K562 (cell line): Measurements from ENCODE around the gene PHYHD1. TPM values are rescaled to one million over a fixed set of nuclear protein-coding genes. Genes with fewer than 3 reads are reported as not detected.

Experiments used
- ATAC-seq: fragments of 200-7000 bp; cut with Tn5 transposase; 3 replicates; pipeline ENCODE4 v1.9.1; 2020; ENCODE audit warnings: moderate library complexity
- BruUV-seq: library from RNA; stranded (reverse); fragments of 400-500 nt; replicated peaks from 2 replicates; lab custom pipeline; 2021; lab: Mats Ljungman, UMichigan
- CTCF ChIA-PET: fragments of 300-600 bp; formaldehyde crosslinking; extraction: SDS; loops from one replicate; lab custom pipeline; 2021; ENCODE audit warnings: low intra/inter-chr PET ratio; lab: Yijun Ruan, JAX
- POLR2A ChIA-PET: fragments of 300-600, 350-650 bp; sonication (Branson Sonifier 250); formaldehyde crosslinking; extraction: SDS; loops from one replicate; lab custom pipeline; 2021; ENCODE audit warnings: antibody characterized with exemption, inconsistent platforms; lab: Yijun Ruan, JAX
- DNase-seq, 4 experiments: peaks; one replicate each; pipeline versions ENCODE4 v3.0.0 to v3.0.0-alpha.2; 2011 to 2018; ENCODE audit warnings: low spot score in 3 of 4, mixed read lengths in 3 of 4; ENCODE audit errors: extremely low read depth in 1 of 4
- FAIRE-seq: peaks from 2 replicates; lab custom pipeline; 2011; peaks lifted over from hg19 to GRCh38; lab: Jason Lieb, UNC
- H2AFZ ChIP-seq: 2 replicates; pipeline ENCODE4 v1.6.0; 2011; ENCODE audit warnings: low read depth, low read length, control low read depth, inconsistent platforms
- H3K27ac ChIP-seq: fragments of 200-600 bp; 3 replicates; pipeline ENCODE4 v1.8.0; 2011; ENCODE audit warnings: low read depth, mild to moderate bottlenecking, control low read depth, inconsistent platforms, low read length, moderate library complexity, mixed read lengths; ENCODE audit errors: extremely low read depth
- H3K27me3 ChIP-seq, 2 experiments: fragments of 300-600 bp in 1 of 2; 2 replicates in 1 of 2; 3 replicates in 1 of 2; pipeline versions ENCODE4 v1.6.0 to v1.8.0; 2011; ENCODE audit warnings: inconsistent platforms in 2 of 2, low read length in 2 of 2, mild to moderate bottlenecking in 1 of 2, mixed read lengths in 1 of 2, moderate library complexity in 1 of 2; ENCODE audit not compliant: control insufficient read depth in 2 of 2, insufficient read depth in 2 of 2
- H3K36me3 ChIP-seq: fragments of 300-600 bp; 3 replicates; pipeline ENCODE4 v1.8.0; 2011; ENCODE audit warnings: mild to moderate bottlenecking, low read length, inconsistent platforms; ENCODE audit not compliant: control insufficient read depth, insufficient read depth
- H3K4me1 ChIP-seq, 2 experiments: fragments of 200-600 bp in 1 of 2; replicated peaks in 1 of 2; 2 replicates in 1 of 2; 3 replicates in 1 of 2; pipeline versions ENCODE4 v1.5.1 to v1.8.0; 2011; ENCODE audit warnings: inconsistent platforms in 2 of 2, low read length in 2 of 2, mild to moderate bottlenecking in 1 of 2, mixed read lengths in 1 of 2, moderate library complexity in 1 of 2; ENCODE audit not compliant: control insufficient read depth in 2 of 2, insufficient read depth in 2 of 2
- H3K4me2 ChIP-seq: 2 replicates; pipeline ENCODE4 v1.6.1; 2011; ENCODE audit warnings: low read length, control low read depth, inconsistent platforms, mixed read lengths; ENCODE audit not compliant: insufficient read depth
- H3K4me3 ChIP-seq: fragments of 200-600 bp; sonication (generic), shearing (Covaris generic); 2 replicates; pipeline ENCODE4 v1.5.1; 2016; ENCODE audit warnings: control low read depth, inconsistent platforms
- H3K79me2 ChIP-seq: fragments of 200-600 bp; 3 replicates; pipeline ENCODE4 v1.8.0; 2011; ENCODE audit warnings: low read length, inconsistent platforms; ENCODE audit not compliant: control insufficient read depth, insufficient read depth
- H3K9ac ChIP-seq, 2 experiments: 2 replicates each; pipeline versions ENCODE4 v1.6.0 to v1.6.1; 2011; ENCODE audit warnings: low read depth in 2 of 2, low read length in 2 of 2, control low read depth in 1 of 2, inconsistent platforms in 1 of 2, mild to moderate bottlenecking in 1 of 2, mixed read lengths in 1 of 2; ENCODE audit not compliant: insufficient read depth in 1 of 2
- H3K9me1 ChIP-seq: one replicate; pipeline ENCODE4 v1.6.0; 2011; ENCODE audit warnings: inconsistent platforms, mild to moderate bottlenecking, low read length, moderate library complexity; ENCODE audit not compliant: control insufficient read depth, insufficient read depth
- H3K9me3 ChIP-seq: replicated peaks from 2 replicates; pipeline ENCODE4 v1.5.1; 2011; ENCODE audit warnings: low read depth, low read length, inconsistent platforms; ENCODE audit not compliant: control insufficient read depth, insufficient read depth
- H4K20me1 ChIP-seq: replicated peaks from 2 replicates; pipeline ENCODE4 v1.6.1; 2011; ENCODE audit warnings: low read length, inconsistent platforms, mixed read lengths; ENCODE audit not compliant: control insufficient read depth, insufficient read depth
- DDX20 ChIP-seq: fragments of 450-650 bp; IDR thresholded peaks from 2 replicates; pipeline ENCODE4 v1.6.1; 2016; ENCODE audit warnings: missing genetic modification characterization, low read depth, mild to moderate bottlenecking, missing compliant biosample characterization, moderate library complexity
- ELF1 ChIP-seq: fragments of 200-800 bp; sonication (Bioruptor generic); IDR thresholded peaks from 2 replicates; pipeline ENCODE4 v1.6.1; 2016; ENCODE audit warnings: missing genetic modification characterization, missing compliant biosample characterization
- ELF2 ChIP-seq: fragments of 250-450 bp; sonication (Bioruptor Pico); IDR thresholded peaks from 2 replicates; pipeline ENCODE4 v1.5.0; 2021; ENCODE audit warnings: mild to moderate bottlenecking
- ETV5 ChIP-seq: sonication (generic); formaldehyde crosslinking; IDR thresholded peaks from 2 replicates; pipeline ENCODE4 v1.4.0; 2020; ENCODE audit warnings: low read depth, mild to moderate bottlenecking, missing genetic modification reagents
- HMGXB4 ChIP-seq: sonication (generic); formaldehyde crosslinking; IDR thresholded peaks from 2 replicates; pipeline ENCODE4 v1.8.1; 2023; ENCODE audit warnings: mild to moderate bottlenecking, missing genetic modification reagents
- MAFF ChIP-seq: IDR thresholded peaks from 2 replicates; pipeline ENCODE4 v1.6.1; 2012; ENCODE audit warnings: low read length, improper control_type of control experiment
- RB1 ChIP-seq: fragments of 450-650 bp; IDR thresholded peaks from 2 replicates; pipeline ENCODE4 v1.6.1; 2017; ENCODE audit warnings: low read depth, mild to moderate bottlenecking
- RCOR1 ChIP-seq, 2 experiments: IDR thresholded peaks; 2 replicates each; pipeline ENCODE4 v1.6.1; 2012; ENCODE audit warnings: low read depth in 2 of 2, low read length in 2 of 2, borderline replicate concordance in 1 of 2, improper control_type of control experiment in 1 of 2
- SNIP1 ChIP-seq: fragments of 450-650 bp; IDR thresholded peaks from 2 replicates; pipeline ENCODE4 v1.7.1; 2017; ENCODE audit warnings: low read depth, mild to moderate bottlenecking
- ZBTB2 ChIP-seq: fragments of 450-650 bp; IDR thresholded peaks from 2 replicates; pipeline ENCODE4 v1.6.1; 2016; ENCODE audit warnings: antibody characterized with exemption
- ZNF347 ChIP-seq: fragments of 450-650 bp; formaldehyde crosslinking; IDR thresholded peaks from 2 replicates; pipeline ENCODE4 v1.4.0; 2020; ENCODE audit warnings: low read depth, mild to moderate bottlenecking, moderate library complexity
- ZNF583 ChIP-seq: fragments of 250-450 bp; sonication (Bioruptor Pico); IDR thresholded peaks from 2 replicates; pipeline ENCODE4 v1.4.0; 2020
- WGBS: fragments of 100-300 bp; shearing (Covaris generic); methylation state at CpG from one replicate; pipeline ENCODE4 v1.1.6; 2016; ENCODE audit warnings: low coverage, mixed read lengths; ENCODE audit not compliant: insufficient coverage; ENCODE audit errors: missing lambda C conversion rate; 5-methylcytosine and 5-hydroxymethylcytosine counted together
- in situ Hi-C: fragments of 300-500 bp; cut with MboI; formaldehyde crosslinking; loops from 4 replicates; pipeline ENCODE4 v1.15.0; 2018; ENCODE audit warnings: inconsistent platforms, mixed read lengths
- intact Hi-C: fragments of 100-400 bp; cut with micrococcal nuclease; formaldehyde crosslinking; loops from 2 replicates; pipeline ENCODE4 v1.14.2; 2022
- polyA plus RNA-seq, 8 experiments: library from polyadenylated mRNA; depleted of rRNA in 4 of 8; stranded (reverse) in 5 of 8; unstranded in 3 of 8; fragments of >200 nt; fragmentation: Nextera tagmentation in 2 of 8; fragmentation: Illumina TruSeq in 1 of 8; extraction: Ambion mirVana in 2 of 8; extraction: Trizol in 1 of 8; gene quantifications; 2 replicates each; pipeline versions ENCODE4 v1.2.1 to v1.2.3, GENCODE V29; 2011 to 2014; ENCODE audit warnings: inconsistent platforms in 1 of 8, missing spikeins in 1 of 8
- total RNA-seq, 7 experiments: library from RNA; depleted of rRNA in 6 of 7; stranded (reverse); fragments of >200 nt in 6 of 7; fragmentation: Illumina TruSeq in 2 of 7; extraction: Trizol in 2 of 7; gene quantifications; 2 replicates each; pipeline versions ENCODE4 v1.2.1 to v1.2.3, GENCODE V29; 2011 to 2021; ENCODE audit warnings: low replicate concordance in 1 of 7

The PHYHD1 gene
- total and polyA plus RNA-seq, 9 of the 15 experiments (the other 6 are each of a cell fraction or from before 2014, with no cell fraction given): 0.36 to 1.3 (median 0.80) TPM

- intact Hi-C loops (no loop called here), in situ Hi-C loops (no loop called here)
- Histone ChIP-seq H3K27ac (no peak overlapping the region), H3K36me3 (peaks cover 29% of the 10 kb centered on the region; the same call in 2 of the 3 replicates), H2AFZ (no peak overlapping the region), H3K9me1 (no peaks in the 10 kb centered on the region), H3K79me2 (0 out of 3 replicates have a peak, but pooled peaks cover 9% of the 10 kb centered on the region), H3K27me3 (no peaks in the 10 kb centered on the region; a peak in 1 of 5 replicates), H3K9me3 (no peaks in the 10 kb centered on the region), H3K4me1 (peaks cover 13 to 40% of the 10 kb centered on the region in 2 experiments), H3K9ac (peak overlapping the region in 1 of 2 experiments; percentile 58; a peak in 1 of 4 replicates), H3K4me3 (no peak overlapping the region), H3K4me2 (no peak overlapping the region), H4K20me1 (no peaks in the 10 kb centered on the region)
- FAIRE-seq (no peak), ATAC-seq (no peak), DNase-seq (no peak)
- ChIA-PET POLR2A (no interaction called here), CTCF (no interaction called here)
- 92% methylated on average over 10 of the region's 11 CpGs for WGBS
- BruUV-seq: no TSS peak
- TF ChIP-seq RB1 (no peak), ZNF583 (no peak)
- TF ChIP-seq, all 486 proteins: peak for 0
Observed at GRCh38 chr9:128916745-128917144, 4.0 kb upstream of the PHYHD1 start.

GRCh38 chr9:128917151-128917849, 3.5 kb upstream of the PHYHD1 start:
- ATAC-seq (no peak), FAIRE-seq (no peak), DNase-seq (no peak)
- no peak overlapping the region for H3K4me2 ChIP-seq
- ChIA-PET CTCF (no interaction called here), POLR2A (interaction anchor here (0.7 kb wide), 1 partner anchor 150 kb away, joined by 3 read pairs; no protein-coding TSS in a partner anchor)
- no peaks in the 10 kb centered on the region for H3K9me1 ChIP-seq
- H3K27ac ChIP-seq: no peak overlapping the region
- H2AFZ ChIP-seq: no peak overlapping the region
- H3K4me3 ChIP-seq: no peak overlapping the region
- TSS peak; percentile 25 for BruUV-seq
- intact Hi-C loops: no loop called here
- in situ Hi-C loops: no loop called here
- no peak overlapping the region; a peak in 1 of 4 replicates for H3K9ac ChIP-seq
- peaks cover 10 to 41% of the 10 kb centered on the region in 2 experiments for H3K4me1 ChIP-seq
- H3K36me3 ChIP-seq: peaks cover 29% of the 10 kb centered on the region; the same call in 2 of the 3 replicates
- no peaks in the 10 kb centered on the region for H4K20me1 ChIP-seq
- H3K27me3 ChIP-seq: no peaks in the 10 kb centered on the region; a peak in 1 of 5 replicates
- WGBS: 79% methylated on average over 26 of the region's 26 CpGs
- 0 out of 3 replicates have a peak, but pooled peaks cover 9% of the 10 kb centered on the region for H3K79me2 ChIP-seq
- no peaks in the 10 kb centered on the region for H3K9me3 ChIP-seq
- no peak for TF ChIP-seq ELF2 (CRISPR knock-in tag)
- TF ChIP-seq ZNF347 (CRISPR knock-in tag): no peak
- TF ChIP-seq ELF1: no peak
- TF ChIP-seq ETV5 (CRISPR knock-in tag): no peak
- TF ChIP-seq MAFF: no peak
- TF ChIP-seq RCOR1 (IDR thresholded peaks at IDR 0.05; ENCODE audit: borderline replicate concordance in 1 of 2, low read depth in 2 of 2, low read length in 2 of 2): no peak
- no peak for TF ChIP-seq SNIP1
- TF ChIP-seq HMGXB4 (CRISPR knock-in tag): no peak
- no peak for TF ChIP-seq DDX20 (tag)
- no peak for TF ChIP-seq ZBTB2
